Activated CD4-positive, alpha-beta T cell treated with anti-CD3 and anti-CD28 coated beads, Interleukin-2, amount 10 ng/mL, durations not matched to agents 24 days and 14 days (primary cell): ENCODE measurements around the gene ABL1. TPM values are rescaled to one million over a fixed set of nuclear protein-coding genes. Genes with fewer than 3 reads are reported as not detected.
"Not testable (repeated sequence)": the region's sequence is repeated elsewhere in the genome, so short reads cannot be mapped to it uniquely, and the experiment has no call there.

Source experiments
- DNase-seq: peaks from one replicate; pipeline ENCODE4 v3.0.0; 2022
- H3K27ac Mint-ChIP-seq: one replicate; pipeline ENCODE4 v1.8.0; 2022; ENCODE audit warnings: mild to moderate bottlenecking, mixed read lengths
- H3K27me3 Mint-ChIP-seq: one replicate; pipeline ENCODE4 v1.8.0; 2022; ENCODE audit warnings: mixed read lengths
- H3K36me3 Mint-ChIP-seq: one replicate; pipeline ENCODE4 v1.8.0; 2022; ENCODE audit warnings: low read depth, mild to moderate bottlenecking, mixed read lengths
- H3K4me1 Mint-ChIP-seq: one replicate; pipeline ENCODE4 v1.8.0; 2021; ENCODE audit warnings: mixed read lengths
- H3K4me3 Mint-ChIP-seq: one replicate; pipeline ENCODE4 v1.8.0; 2022; ENCODE audit warnings: mild to moderate bottlenecking, moderate library complexity, mixed read lengths
- H3K9me3 Mint-ChIP-seq: one replicate; pipeline ENCODE4 v1.8.0; 2021; ENCODE audit warnings: mixed read lengths
- intact Hi-C: fragments of 100-400 bp; cut with micrococcal nuclease; formaldehyde crosslinking; loops from one replicate; pipeline ENCODE4 v1.15.1; 2023
- total RNA-seq: library from RNA; stranded (reverse); gene quantifications from 2 replicates; pipeline ENCODE4 v1.2.3, GENCODE V29; 2022

ABL1 gene
- total RNA-seq, 1 donor from 2014 or later = 35.7 TPM

DNA sequence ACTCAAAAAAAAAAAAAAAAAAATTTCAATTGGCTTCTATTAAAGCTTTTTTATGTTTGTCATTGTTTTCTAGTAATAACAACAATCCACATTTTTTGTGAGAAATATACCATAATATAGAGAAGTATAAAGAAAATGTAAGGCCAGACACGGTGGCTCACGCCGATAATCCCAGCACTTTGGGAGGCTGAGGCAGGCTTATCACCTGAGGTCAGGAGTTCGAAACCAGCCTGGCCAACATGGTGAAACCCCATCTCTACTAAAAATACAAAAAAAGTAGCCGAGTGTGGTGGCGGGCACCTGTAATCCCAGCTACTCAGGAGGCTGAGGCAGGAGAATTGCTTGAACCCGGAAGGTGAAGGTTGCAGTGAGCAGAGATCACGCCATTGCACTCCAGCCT is 13.5 kb downstream of the ABL1 start:
- H3K36me3 Mint-ChIP-seq, intact Hi-C loops, H3K9me3 Mint-ChIP-seq, DNase-seq, H3K27ac Mint-ChIP-seq, H3K27me3 Mint-ChIP-seq, H3K4me1 Mint-ChIP-seq, H3K4me3 Mint-ChIP-seq: not testable (repeated sequence)

DNA sequence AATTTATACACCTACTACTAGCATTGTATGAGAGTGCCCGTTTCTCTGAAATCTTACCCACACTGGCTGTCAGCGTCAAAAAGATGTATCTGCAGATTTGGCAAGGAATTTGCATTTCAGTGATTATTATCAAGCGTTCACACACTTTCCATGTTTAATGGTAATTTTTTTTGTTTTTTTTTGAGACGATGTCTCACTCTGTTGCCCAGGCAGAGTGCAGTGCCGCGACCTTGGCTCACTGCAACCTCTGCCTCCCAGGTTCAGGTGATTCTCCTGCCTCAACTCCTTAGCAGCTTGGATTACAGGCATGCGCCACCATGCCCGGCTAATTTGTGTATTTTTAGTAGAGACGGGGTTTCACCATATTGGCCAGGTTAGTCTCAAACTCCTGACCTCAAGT is 14.3 kb downstream of the ABL1 start:
- intact Hi-C loops = no loop called here
- Mint-ChIP-seq H3K27me3 (no peaks in the 10 kb centered on the region), H3K4me1 (peaks cover 3% of the 10 kb centered on the region), H3K36me3 (peaks cover 2% of the 10 kb centered on the region), H3K4me3 (no peak overlapping the region), H3K27ac (no peak overlapping the region), H3K9me3 (no peaks in the 10 kb centered on the region)
- no peak for DNase-seq

DNA sequence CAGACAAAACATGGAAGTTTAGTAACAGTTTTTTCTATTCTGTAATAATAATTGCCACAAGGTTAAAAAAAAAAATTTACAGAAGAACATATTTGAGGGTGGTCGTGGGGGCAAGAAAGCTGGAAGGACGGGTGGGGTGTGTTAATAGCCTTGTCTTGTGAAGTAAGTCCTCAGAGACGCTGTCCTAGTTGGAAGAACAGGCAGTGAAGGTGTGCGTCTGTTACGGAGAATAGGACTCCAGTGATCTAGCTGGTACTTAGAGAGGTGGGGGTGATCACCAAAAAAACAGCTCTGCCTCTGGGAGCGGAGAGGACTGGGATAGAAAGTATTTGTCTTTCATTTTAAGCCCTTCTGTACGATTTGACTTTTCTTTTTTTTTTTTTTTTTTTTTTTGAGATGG is 17.7 kb downstream of the ABL1 start:
- no peaks in the 10 kb centered on the region for H3K9me3 Mint-ChIP-seq
- H3K27me3 Mint-ChIP-seq = no peaks in the 10 kb centered on the region
- H3K27ac Mint-ChIP-seq = no peak overlapping the region
- no peaks in the 10 kb centered on the region for H3K36me3 Mint-ChIP-seq
- DNase-seq = no peak
- intact Hi-C loops = no loop called here
- H3K4me3 Mint-ChIP-seq = no peak overlapping the region
- peaks cover 3% of the 10 kb centered on the region for H3K4me1 Mint-ChIP-seq

DNA sequence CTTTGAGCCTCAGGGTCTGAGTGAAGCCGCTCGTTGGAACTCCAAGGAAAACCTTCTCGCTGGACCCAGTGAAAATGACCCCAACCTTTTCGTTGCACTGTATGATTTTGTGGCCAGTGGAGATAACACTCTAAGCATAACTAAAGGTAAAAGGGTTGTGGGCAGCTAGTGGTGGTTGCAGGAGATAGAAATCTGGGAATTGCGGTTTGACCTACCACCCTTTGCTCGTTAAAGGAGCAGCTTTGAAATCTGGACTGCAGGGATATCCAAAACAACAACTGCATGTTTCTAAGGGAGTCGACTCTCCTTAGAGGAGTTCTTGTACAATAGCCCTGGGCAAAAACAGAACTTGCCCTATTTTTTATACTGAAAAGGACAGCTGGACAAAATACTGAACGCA is 19.0 kb downstream of the ABL1 start:
- intact Hi-C loops = no loop called here
- Mint-ChIP-seq H3K36me3 (no peaks in the 10 kb centered on the region), H3K9me3 (no peaks in the 10 kb centered on the region), H3K4me3 (no peak overlapping the region), H3K27me3 (no peaks in the 10 kb centered on the region), H3K27ac (no peak overlapping the region), H3K4me1 (peaks cover 3% of the 10 kb centered on the region)
- no peak for DNase-seq

DNA sequence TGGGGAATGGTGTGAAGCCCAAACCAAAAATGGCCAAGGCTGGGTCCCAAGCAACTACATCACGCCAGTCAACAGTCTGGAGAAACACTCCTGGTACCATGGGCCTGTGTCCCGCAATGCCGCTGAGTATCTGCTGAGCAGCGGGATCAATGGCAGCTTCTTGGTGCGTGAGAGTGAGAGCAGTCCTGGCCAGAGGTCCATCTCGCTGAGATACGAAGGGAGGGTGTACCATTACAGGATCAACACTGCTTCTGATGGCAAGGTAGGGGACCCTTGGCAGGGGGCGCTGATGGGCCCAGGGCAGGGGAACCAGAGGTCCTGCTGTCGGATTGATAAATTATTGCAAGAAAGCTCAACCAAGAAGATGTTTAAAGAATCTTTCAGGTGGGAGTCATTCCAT is 19.8 kb downstream of the ABL1 start:
- Mint-ChIP-seq H3K4me1 (peaks cover 2% of the 10 kb centered on the region), H3K27ac (no peak overlapping the region), H3K36me3 (no peaks in the 10 kb centered on the region), H3K9me3 (no peaks in the 10 kb centered on the region), H3K4me3 (no peak overlapping the region), H3K27me3 (no peaks in the 10 kb centered on the region)
- intact Hi-C loops = no loop called here
- DNase-seq = no peak

DNA sequence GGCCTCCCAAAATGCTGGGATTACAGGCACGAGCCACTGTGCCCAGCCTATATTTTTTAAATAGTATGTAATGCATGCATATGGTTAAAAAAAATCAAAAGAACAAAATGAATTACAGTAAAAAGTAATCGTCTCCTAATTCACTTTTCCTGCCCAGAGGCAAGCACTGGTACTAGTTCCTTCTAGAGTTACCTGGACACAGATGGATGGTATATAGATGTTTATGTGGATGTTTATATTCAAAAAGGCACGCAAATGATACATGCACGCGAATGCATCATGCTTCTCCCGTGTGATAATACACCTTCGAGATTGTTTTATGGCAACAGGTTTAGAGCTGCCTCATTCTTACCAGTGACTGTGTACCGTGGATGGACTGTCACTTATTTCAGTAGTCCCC is 21.4 kb downstream of the ABL1 start:
- no peak overlapping the region for H3K4me3 Mint-ChIP-seq
- no peak overlapping the region for H3K27ac Mint-ChIP-seq
- H3K9me3 Mint-ChIP-seq = no peaks in the 10 kb centered on the region
- H3K4me1 Mint-ChIP-seq = no peaks in the 10 kb centered on the region
- no peaks in the 10 kb centered on the region for H3K27me3 Mint-ChIP-seq
- intact Hi-C loops = no loop called here
- DNase-seq = no peak
- H3K36me3 Mint-ChIP-seq = no peaks in the 10 kb centered on the region

DNA sequence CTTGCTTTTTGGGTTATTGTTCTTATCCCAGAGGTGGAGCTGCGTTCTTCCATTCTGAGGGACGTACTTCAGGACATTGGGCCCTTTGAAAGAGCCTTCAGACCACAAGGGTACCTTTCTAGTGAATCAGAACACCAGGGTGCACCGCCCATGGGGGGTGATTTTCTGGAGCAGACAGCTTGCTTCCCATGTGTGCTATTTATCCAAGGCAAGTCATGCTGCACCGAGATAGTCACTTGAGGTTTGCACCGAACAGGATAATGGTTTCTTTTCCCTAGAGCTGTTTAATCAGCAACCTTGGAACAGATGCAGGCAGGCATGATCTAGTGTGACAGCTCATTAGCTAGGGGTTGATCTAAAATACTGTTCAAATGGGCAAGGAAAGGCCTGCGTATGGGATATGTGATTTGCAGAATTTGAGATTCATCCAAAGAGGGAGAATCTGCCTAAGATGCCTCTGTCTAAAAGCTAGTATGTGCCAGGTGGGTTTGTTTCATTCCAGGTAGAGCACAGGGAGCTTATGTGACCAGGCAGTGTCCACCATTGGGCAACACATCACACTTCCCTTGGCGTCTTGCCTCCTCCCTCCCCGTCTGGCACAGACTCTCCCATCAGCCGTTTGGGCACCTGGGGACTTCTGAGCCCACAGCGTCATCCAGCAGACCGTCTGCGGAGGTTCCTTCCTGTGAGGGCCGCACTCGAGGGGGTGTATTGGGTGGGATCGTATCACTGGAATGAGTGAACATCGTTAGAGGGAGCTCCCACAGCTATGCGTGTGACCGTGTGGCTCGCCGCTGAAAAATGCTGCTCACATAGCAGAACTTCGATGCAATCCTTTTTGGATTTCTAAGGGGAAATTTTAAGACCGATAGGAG is 23.0 kb downstream of the ABL1 start:
- Mint-ChIP-seq H3K4me1 (no peaks in the 10 kb centered on the region), H3K36me3 (no peaks in the 10 kb centered on the region), H3K27me3 (no peaks in the 10 kb centered on the region), H3K9me3 (no peaks in the 10 kb centered on the region), H3K4me3 (no peak overlapping the region), H3K27ac (no peak overlapping the region)
- no peak for DNase-seq
- intact Hi-C loops = no loop called here

DNA sequence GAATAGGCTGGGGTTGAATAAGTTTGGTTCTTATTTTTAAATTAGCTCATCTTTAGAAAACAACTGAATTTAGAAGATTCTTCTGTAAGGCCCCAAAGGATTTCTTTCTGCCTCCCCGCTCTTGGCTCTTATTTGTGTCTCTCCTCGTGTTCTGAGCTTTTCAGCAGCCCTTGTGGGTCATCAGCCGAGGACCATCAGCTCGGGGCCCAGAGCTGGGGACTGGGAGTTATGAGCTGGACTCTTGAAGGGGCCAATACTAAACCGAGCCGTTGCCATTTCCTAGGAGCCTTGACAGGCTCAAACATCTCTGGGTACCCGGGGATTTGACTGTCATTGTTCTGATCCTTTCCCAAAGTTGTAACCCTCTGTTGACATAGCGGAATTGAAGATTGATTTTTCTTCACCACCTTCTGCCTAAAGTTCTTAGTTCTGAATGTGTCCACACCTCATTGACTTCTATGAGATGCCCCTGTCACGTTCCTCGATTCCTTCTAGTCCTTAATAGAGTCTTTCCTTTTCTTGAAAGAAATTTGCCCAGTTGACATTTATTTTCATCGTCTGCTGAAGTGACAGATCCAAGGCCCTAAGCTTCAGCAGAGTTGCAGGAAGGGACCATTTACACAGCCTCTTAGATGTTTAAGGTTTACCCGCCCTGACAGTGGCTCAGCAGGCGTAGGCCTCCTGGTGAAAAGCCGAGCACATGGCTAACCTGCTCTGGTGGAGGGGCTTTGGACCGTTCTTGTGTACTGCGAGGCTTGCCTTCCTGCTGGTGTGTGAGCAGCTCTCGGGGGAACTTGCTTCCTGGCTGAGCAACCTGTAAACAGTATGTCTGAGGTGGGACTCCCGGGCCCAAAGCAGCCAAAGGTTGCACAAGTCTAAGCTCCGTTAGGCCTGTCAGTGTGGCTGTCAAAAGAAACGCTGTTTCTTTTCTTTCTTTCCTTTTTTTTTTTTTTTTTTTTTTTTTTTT is 24.0 kb downstream of the ABL1 start:
- Mint-ChIP-seq H3K9me3 (no peaks in the 10 kb centered on the region), H3K4me1 (no peaks in the 10 kb centered on the region), H3K4me3 (no peak overlapping the region), H3K27me3 (no peaks in the 10 kb centered on the region), H3K27ac (no peak overlapping the region), H3K36me3 (no peaks in the 10 kb centered on the region)
- intact Hi-C loops = no loop called here
- no peak for DNase-seq

DNA sequence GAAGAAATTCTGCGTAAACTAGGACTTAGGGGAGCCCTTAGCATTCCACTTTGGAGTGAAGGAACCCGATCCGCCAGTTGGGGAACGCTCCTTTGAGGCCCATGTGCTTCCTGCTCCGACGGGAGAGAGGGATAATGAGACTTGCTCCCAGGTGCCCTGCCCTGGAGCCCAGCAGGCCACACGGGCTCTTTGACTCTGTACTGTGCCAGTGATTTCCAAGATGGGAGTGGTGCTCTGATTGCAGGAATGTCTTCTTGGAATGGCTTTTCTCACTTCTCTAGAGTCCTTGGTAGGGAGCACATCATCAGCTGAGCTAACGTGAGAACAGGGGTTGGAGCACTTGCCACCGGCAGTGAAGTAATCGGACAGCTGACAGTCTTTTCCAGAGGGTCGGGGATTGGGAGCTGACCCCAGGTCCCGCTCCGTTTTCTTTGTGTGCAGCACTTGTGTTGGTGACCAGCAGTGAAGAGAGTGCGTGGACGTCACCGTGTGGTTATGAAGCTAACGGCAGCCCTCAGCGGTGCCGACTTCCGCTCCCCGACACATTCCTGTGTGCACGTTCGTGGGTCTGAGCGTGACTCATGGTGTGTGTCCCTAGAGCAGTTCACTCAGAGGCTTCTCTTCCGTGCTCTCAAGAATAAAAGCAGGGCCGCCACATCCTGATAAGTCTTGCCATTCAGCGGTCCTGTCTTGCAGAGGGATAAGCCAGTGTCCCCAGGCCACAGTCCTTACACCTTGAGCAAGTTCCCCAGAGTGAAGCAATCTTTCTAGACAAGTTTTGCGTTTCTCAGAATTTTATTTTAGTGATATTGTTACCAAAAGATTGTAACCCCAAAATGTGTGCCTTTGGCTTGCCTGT is 25.6 kb downstream of the ABL1 start:
- H3K27ac Mint-ChIP-seq = no peak overlapping the region
- no peaks in the 10 kb centered on the region for H3K36me3 Mint-ChIP-seq
- H3K4me1 Mint-ChIP-seq = no peaks in the 10 kb centered on the region
- no peaks in the 10 kb centered on the region for H3K9me3 Mint-ChIP-seq
- H3K27me3 Mint-ChIP-seq = no peaks in the 10 kb centered on the region
- H3K4me3 Mint-ChIP-seq = no peak overlapping the region
- intact Hi-C loops = no loop called here
- DNase-seq = no peak

DNA sequence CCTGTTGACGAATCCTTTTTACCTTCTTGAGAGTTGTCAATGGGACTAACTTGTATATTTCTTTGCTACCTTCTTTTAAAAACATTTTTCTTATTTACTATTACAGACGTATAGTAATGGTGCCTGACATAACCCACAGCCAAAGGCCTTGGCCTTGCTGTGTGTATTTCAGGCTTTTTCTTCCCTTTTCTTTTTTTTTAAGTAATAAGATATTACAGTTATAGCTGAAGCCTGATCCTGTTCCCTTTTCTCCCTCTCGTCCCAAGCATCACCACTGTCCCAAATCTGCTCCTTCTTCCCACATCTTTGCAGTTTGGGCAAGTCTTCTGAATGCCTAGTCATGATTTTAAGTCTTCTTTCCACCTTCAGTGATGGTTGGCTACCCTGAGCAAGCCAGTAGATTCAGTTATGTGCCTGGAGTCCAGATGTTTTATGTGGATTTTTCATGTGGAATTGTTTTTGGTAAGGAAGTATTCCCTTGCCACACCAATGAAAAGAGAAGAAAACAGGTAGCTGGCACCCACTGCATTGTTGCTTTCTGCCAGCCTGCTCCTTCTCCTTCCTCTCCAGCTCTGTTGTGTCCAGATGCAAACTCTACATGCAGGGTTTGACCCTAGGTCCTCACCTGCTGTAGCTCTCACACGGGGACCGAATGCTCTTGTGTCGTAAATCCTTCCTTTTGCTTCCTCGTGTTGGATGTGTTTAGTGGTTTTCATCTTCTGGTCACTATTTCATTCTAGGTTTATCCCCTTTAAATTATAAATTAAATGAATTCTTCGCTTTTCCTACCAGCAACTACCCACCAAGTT is 26.5 kb downstream of the ABL1 start:
- Mint-ChIP-seq H3K4me3 (no peak overlapping the region), H3K9me3 (no peaks in the 10 kb centered on the region), H3K27ac (no peak overlapping the region), H3K4me1 (no peaks in the 10 kb centered on the region), H3K27me3 (no peaks in the 10 kb centered on the region), H3K36me3 (no peaks in the 10 kb centered on the region)
- no peak for DNase-seq
- intact Hi-C loops = no loop called here

DNA sequence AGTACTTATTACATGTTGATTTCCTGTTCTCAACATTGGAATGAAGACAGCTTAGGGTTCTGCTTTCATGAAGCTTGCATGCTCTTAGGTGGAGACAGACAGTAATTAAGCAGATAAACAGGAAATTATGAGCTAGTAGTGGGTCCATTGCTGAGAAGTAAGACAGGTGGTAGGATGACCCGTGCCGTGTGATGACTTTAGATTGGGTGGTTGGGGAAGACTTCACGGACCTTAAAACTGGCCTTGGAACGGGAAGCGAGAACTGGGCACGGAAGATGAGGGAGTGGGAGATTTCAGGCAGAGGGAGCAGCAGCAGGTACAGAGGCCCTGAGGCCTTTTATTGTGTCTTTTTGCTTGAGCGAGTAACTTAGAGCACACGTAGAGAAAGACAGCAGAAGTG is 27.2 kb downstream of the ABL1 start:
- Mint-ChIP-seq H3K4me3 (no peak overlapping the region), H3K36me3 (no peaks in the 10 kb centered on the region), H3K9me3 (no peaks in the 10 kb centered on the region), H3K4me1 (no peaks in the 10 kb centered on the region), H3K27me3 (no peaks in the 10 kb centered on the region), H3K27ac (no peak overlapping the region)
- intact Hi-C loops = no loop called here
- no peak for DNase-seq

DNA sequence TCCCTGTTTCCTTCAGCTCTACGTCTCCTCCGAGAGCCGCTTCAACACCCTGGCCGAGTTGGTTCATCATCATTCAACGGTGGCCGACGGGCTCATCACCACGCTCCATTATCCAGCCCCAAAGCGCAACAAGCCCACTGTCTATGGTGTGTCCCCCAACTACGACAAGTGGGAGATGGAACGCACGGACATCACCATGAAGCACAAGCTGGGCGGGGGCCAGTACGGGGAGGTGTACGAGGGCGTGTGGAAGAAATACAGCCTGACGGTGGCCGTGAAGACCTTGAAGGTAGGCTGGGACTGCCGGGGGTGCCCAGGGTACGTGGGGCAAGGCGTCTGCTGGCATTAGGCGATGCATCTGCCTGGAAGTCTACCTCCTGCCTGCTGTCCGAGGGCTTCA is 27.7 kb downstream of the ABL1 start:
- H3K9me3 Mint-ChIP-seq = no peaks in the 10 kb centered on the region
- intact Hi-C loops = loop anchor here (1.0 kb wide), 4 partner anchors 28 to 155 kb away; no protein-coding TSS in a partner anchor
- no peaks in the 10 kb centered on the region for H3K36me3 Mint-ChIP-seq
- no peaks in the 10 kb centered on the region for H3K27me3 Mint-ChIP-seq
- no peak overlapping the region for H3K4me3 Mint-ChIP-seq
- DNase-seq = no peak
- no peaks in the 10 kb centered on the region for H3K4me1 Mint-ChIP-seq
- H3K27ac Mint-ChIP-seq = no peak overlapping the region

DNA sequence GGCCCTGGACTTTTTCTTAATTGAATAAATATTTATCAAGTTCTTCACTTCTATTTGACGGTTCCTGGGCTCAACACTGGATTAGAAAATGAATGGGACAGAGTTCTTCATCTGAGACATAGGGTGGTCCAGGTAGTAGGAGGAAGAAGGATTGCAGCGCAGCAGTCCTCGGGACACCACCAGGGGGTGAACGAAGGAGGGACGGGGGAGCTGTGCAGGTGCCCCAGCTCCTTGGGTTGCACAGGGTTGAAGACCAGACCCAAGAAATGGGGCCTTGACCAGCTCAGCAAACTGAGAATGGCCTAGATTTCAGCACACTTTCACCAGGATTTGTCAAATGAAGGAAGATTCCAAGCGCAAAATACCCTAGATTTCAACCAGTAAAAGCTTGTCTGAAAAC is 29.5 kb downstream of the ABL1 start:
- no peak for DNase-seq
- no peak overlapping the region for H3K27ac Mint-ChIP-seq
- no peaks in the 10 kb centered on the region for H3K27me3 Mint-ChIP-seq
- no peak overlapping the region for H3K4me3 Mint-ChIP-seq
- no peaks in the 10 kb centered on the region for H3K36me3 Mint-ChIP-seq
- H3K9me3 Mint-ChIP-seq = no peaks in the 10 kb centered on the region
- H3K4me1 Mint-ChIP-seq = no peaks in the 10 kb centered on the region
- intact Hi-C loops = no loop called here
